ENCODE data around the gene PRRC2B. TPM values are rescaled to one million over a fixed set of nuclear protein-coding genes. Genes with fewer than 3 reads are reported as not detected.

Gene PRRC2B
- total RNA-seq, 1 experiment from 2014 or later: 200 TPM

GRCh38 chr9:131496844-131497405 lies 103.0 kb downstream of the PRRC2B start:
- intact Hi-C loops (cut with micrococcal nuclease; ENCODE audit: unreplicated experiment) (no loop called here), in situ Hi-C loops (cut with HindIII; ENCODE audit: low pct_unique_long_range_greater_than_20kb, low sequenced_read_pairs) (no loop called here)
- no peak for TF ChIP-seq TCF7L2 (IDR thresholded peaks at IDR 0.05; ENCODE audit: low read depth, low read length)
- no peak for TF ChIP-seq SIN3A (IDR thresholded peaks at IDR 0.05; ENCODE audit: borderline replicate concordance, insufficient read depth, low read depth, low read length)
- no peak for TF ChIP-seq POLR2AphosphoS5 (IDR thresholded peaks at IDR 0.05; ENCODE audit: low read depth, low read length)
- TF ChIP-seq CTCF (IDR thresholded peaks at IDR 0.05): no peak
- TF ChIP-seq REST (IDR thresholded peaks at IDR 0.05; ENCODE audit: insufficient read depth in 1 of 2, low read depth in 2 of 2, low read length in 1 of 2): no peak
- no peaks in the 10 kb centered on the region for H3K27me3 ChIP-seq (ENCODE audit: control insufficient read depth, insufficient read depth, low read length)
- no peak for DNase-seq (ENCODE audit: low read depth, low spot score)
- H3K4me3 ChIP-seq (ENCODE audit: low read depth in 2 of 2, low read length in 2 of 2): no peak overlapping the region
- no peak overlapping the region for H3K27ac ChIP-seq (ENCODE audit: low read length)
- no peak for ATAC-seq
- ChIA-PET POLR2A (no interaction called here), CTCF (no interaction called here)
- H3K4me1 ChIP-seq (ENCODE audit: control insufficient read depth, insufficient read depth, low read length): peaks cover 14% of the 10 kb centered on the region
- BruUV-seq (replicated peaks): no TSS peak
- H3K9me3 ChIP-seq (ENCODE audit: control insufficient read depth, insufficient read depth, low read depth, low read length): no peaks in the 10 kb centered on the region
- peaks cover 2% of the 10 kb centered on the region for H3K36me3 ChIP-seq (ENCODE audit: control insufficient read depth, insufficient read depth, low read length)

- peaks cover 2% of the 10 kb centered on the region for H3K36me3 ChIP-seq (ENCODE audit: control insufficient read depth, insufficient read depth, low read length)
- intact Hi-C loops (cut with micrococcal nuclease; ENCODE audit: unreplicated experiment) (no loop called here), in situ Hi-C loops (cut with HindIII; ENCODE audit: low pct_unique_long_range_greater_than_20kb, low sequenced_read_pairs) (no loop called here)
- ATAC-seq (no peak), DNase-seq (ENCODE audit: low read depth, low spot score) (no peak)
- POLR2A ChIA-PET: no interaction called here
- BruUV-seq (replicated peaks): no TSS peak
- no peak overlapping the region for H3K27ac ChIP-seq (ENCODE audit: low read length)
- TF ChIP-seq SIN3A (IDR thresholded peaks at IDR 0.05; ENCODE audit: borderline replicate concordance, insufficient read depth, low read depth, low read length) (no peak), TCF7L2 (IDR thresholded peaks at IDR 0.05; ENCODE audit: low read depth, low read length) (no peak), REST (IDR thresholded peaks at IDR 0.05; ENCODE audit: insufficient read depth in 1 of 2, low read depth in 2 of 2, low read length in 1 of 2) (no peak), CTCF (IDR thresholded peaks at IDR 0.05) (no peak), POLR2AphosphoS5 (IDR thresholded peaks at IDR 0.05; ENCODE audit: low read depth, low read length) (0 out of 2 replicates have a peak, but pooled peaks have one; percentile 25)
- H3K27me3 ChIP-seq (ENCODE audit: control insufficient read depth, insufficient read depth, low read length): no peaks in the 10 kb centered on the region
- peaks cover 16% of the 10 kb centered on the region for H3K4me1 ChIP-seq (ENCODE audit: control insufficient read depth, insufficient read depth, low read length)
- CTCF ChIA-PET: interaction anchor here (0.5 kb wide), 1 partner anchor 10 kb away, joined by 7 read pairs; no protein-coding TSS in a partner anchor
- no peak overlapping the region for H3K4me3 ChIP-seq (ENCODE audit: low read depth in 2 of 2, low read length in 2 of 2)
- no peaks in the 10 kb centered on the region for H3K9me3 ChIP-seq (ENCODE audit: control insufficient read depth, insufficient read depth, low read depth, low read length)
These were observed 105.4 kb downstream of the PRRC2B start for GRCh38 chr9:131499254-131499767.

Data from Panc1 (cell line).